Measurements from ENCODE around the gene TMSB4X.
"Not testable (repeated sequence)": the region's sequence is repeated elsewhere in the genome, so short reads cannot be mapped to it uniquely, and the experiment has no call there.

The TMSB4X gene

GRCh38 chrX:12955882-12956703, 18.8 kb upstream of the TMSB4X start:
- peak; percentile 58 for DNase-seq (ENCODE audit: low read depth)

- no peak for DNase-seq (ENCODE audit: low read depth)
These were observed 18.0 kb upstream of the TMSB4X start for GRCh38 chrX:12956704-12957534.

GRCh38 chrX:12958059-12958458, 16.9 kb upstream of the TMSB4X start:
- DNase-seq (ENCODE audit: low read depth): no peak

- no peak for DNase-seq (ENCODE audit: low read depth)
These were observed 16.4 kb upstream of the TMSB4X start for GRCh38 chrX:12958461-12958860.

- DNase-seq (ENCODE audit: low read depth): no peak
These were observed 13.7 kb upstream of the TMSB4X start for GRCh38 chrX:12961196-12961718.

DNA sequence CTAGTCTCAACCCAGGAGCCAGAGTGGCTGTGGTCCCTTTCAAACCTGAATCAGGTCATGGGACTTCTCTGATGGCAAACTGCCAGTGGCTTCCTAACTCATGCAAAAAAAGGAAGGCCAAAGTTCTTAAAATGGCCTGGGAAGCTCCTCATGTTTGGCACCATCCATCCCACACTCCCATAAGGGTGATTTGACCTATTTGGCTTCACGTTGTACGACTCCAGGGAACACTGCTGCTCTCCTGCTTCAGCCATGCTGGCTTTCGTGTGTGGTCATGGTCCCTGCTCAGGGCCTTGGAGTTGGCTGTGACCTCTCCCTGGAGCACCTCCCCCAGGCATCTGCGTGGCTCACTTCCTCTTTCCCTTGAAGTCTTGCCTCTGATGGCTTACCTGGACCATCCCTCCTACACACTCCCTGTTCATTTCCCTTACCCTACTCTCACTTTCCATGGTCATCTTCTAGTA, 12.8 kb upstream of the TMSB4X start:
- DNase-seq (ENCODE audit: low read depth): no peak

DNA sequence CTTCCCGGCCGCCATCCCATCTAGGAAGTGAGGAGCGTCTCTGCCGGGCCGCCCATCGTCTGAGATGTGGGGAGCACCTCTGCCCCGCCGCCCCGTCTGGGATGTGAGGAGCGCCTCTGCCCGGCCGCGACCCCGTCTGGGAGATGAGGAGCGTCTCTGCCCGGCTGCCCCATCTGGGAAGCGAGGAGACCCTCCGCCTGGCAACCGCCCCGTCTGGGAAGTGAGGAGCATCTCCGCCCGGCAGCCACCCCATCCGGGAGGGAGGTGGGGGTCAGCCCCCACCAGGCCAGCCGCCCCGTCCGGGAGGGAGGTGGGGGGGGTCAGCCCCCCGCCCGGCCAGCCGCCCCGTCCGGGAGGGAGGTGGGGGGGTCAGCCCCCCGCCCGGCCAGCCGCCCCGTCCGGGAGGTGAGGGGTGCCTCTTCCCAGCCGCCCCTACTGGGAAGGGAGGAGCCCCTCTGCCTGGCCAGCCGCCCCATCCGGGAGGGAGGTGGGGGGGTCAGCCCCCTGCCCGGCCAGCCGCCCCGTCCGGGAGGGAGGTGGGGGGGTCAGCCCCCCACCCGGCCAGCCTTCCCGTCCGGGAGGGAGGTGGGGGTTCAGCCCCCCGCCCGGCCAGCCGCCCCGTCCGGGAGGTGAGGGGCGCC, 11.6 kb upstream of the TMSB4X start:
- DNase-seq (ENCODE audit: low read depth): not testable (repeated sequence)

DNA sequence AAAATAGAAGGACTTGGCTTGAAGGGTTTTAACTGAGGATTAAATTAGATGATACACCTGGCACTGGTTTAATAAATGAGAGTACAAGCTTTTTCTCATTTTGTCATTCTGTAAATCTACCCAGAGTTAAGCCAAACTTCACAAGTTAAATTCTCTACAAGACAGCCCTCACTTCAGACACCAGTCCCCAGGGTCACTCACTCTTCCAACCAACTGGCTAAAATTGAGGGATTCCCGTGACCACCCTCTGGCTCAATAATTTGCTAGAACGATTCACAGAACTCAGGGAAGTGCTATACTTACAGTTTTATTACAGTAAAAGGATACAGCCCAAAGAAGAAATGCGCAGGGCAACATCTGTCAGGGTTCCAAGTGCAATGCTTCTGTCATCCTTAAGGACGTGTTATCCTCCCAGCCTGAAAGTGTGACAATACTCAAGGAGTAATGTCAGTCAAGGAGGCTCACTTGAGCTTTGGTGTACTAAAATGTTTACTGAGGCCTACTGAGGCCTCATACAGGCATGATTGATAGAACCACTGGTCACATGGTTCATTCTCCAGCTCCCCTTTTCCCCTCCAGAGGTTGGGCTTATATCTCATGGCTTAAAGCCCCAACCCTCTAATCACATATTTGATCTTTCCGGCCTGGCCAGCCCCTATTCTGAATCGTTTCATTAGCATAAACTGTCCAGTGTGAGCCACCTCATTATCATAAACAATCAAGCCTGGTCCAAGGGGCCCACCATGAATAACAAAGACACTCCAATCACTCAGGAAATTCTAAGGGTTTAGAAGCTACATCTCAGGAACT, 9.6 kb upstream of the TMSB4X start:
- no peak for DNase-seq (ENCODE audit: low read depth)

DNA sequence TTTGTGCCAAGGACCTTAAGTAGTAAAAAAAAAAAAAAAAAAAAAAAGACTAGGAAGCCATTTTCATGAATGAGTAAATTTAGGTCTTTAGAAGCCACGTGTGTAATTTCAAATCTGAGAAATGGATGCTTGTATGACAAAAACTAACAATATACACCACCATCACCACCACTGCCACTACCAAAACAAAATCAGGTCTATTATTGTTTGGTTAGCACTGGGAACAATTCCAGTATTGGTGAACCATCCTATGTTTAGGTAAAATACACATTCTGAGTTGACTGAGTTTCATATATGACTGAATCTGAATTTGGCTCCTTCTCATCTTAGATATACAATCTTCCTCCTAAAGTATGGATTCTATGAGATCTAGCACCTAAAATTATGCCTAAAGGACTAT, 8.8 kb upstream of the TMSB4X start:
- DNase-seq (ENCODE audit: low read depth): no peak

DNA sequence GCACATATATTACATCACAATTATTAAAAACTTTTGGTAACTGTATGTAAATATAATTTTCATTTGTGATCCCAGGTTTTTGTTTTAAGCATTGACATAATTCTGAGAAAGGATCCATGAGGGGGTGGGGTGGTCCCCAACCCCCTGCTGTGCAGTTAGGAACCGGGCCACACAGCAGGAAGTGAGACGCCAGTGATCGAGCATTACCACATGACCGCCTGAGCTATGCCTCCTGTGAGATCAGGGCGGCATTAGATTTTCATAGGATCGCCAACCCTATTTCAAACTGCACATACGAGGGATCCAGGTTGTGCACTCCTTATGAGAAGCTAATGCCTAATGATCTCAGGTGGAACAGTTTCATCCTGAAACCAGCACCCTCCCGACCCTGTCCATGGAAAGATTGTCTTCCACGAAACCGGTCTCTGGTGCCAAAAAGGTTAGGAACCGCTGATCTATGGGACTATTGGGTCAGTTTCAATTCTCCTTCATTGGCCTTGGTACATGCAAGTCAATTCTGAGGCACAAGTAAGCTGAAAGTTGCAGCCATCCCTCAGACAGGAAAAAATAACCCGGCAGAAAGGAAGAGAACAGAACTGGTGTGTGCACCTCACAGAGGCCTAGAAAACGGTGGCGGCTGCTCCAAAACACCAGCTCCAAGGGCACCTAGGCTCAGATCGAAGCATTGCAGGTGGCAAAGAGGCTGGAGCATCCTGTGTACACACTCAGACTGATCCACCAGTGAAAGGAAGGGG, 7.0 kb upstream of the TMSB4X start:
- no peak for DNase-seq (ENCODE audit: low read depth)

DNA sequence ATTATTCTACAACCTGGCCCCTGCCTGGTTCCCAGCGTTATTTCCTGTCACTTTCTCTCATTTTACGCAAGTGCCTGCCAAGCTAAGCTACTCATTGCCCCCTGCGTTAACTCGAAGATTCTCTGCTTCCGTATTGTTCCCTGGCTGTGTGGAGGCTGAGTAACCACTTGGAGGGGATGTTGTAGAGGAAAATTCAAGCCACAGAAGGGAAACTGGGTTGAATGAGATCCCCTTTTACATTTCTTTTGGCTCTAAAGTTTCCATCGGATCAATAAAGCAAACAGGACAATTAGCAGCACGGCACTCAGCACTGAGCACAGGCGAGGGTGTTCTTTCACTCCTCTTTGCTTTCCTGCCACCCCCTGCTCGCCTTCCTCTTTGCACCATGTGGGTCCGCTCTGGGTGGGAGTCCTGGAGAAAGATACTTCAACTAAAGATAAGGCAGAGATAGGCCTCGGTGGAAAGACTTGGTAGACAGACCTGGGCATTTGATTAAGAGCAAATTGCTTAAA, 4.2 kb upstream of the TMSB4X start:
- DNase-seq (ENCODE audit: low read depth): no peak

GRCh38 chrX:12971282-12972003, 3.5 kb upstream of the TMSB4X start:
- no peak for DNase-seq (ENCODE audit: low read depth)

DNA sequence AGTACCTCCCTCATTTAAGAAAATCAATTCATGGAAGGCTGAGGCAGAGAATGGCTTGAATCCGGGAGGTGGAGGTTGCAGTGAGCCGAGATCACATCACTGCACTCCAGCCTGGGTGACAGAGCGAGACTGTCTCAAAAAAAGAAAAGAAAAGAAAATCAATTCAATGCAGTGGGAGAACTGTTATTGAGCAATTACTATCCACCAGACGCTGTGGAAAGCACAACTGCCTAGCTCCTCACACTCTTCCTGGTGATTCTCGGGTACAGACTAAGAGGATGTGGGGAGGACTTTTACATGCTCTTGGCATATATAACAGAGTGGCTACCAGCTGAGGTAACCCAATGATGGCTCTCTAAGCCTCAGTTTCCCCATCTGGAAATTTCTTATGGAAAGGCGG, 2.7 kb upstream of the TMSB4X start:
- DNase-seq (ENCODE audit: low read depth): no peak

GRCh38 chrX:12972878-12973560, 1.9 kb upstream of the TMSB4X start:
- no peak for DNase-seq (ENCODE audit: low read depth)

GRCh38 chrX:12973561-12974304, 1.2 kb upstream of the TMSB4X start:
- no peak for DNase-seq (ENCODE audit: low read depth)

DNA sequence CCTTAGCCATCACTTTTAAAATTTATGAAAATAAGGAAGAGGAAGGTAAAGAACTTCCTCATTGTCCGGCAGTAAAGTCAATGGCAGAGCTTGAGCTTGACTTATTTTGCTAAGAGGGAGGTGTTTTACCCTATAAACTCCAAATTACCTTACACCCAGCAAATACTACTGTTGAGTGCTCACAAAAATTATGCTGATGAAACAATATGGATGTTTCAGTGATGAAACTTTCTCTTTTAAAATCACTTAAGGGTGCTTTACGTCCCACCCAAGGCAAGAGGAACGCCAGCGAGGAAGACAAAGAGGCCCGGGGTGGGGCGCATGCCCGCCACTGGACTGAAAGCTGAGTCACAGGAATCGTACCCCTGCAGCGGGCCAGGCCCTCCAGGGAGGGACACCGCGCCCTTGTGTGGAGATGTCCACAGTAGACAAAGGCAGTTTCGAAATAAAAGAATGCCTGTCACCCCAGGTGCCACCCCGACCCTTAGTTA, 560 bp upstream of the TMSB4X start:
- no peak for DNase-seq (ENCODE audit: low read depth)

GRCh38 chrX:12975670-12975965, 708 bp downstream of the TMSB4X start:
- no peak for DNase-seq (ENCODE audit: low read depth)

DNA sequence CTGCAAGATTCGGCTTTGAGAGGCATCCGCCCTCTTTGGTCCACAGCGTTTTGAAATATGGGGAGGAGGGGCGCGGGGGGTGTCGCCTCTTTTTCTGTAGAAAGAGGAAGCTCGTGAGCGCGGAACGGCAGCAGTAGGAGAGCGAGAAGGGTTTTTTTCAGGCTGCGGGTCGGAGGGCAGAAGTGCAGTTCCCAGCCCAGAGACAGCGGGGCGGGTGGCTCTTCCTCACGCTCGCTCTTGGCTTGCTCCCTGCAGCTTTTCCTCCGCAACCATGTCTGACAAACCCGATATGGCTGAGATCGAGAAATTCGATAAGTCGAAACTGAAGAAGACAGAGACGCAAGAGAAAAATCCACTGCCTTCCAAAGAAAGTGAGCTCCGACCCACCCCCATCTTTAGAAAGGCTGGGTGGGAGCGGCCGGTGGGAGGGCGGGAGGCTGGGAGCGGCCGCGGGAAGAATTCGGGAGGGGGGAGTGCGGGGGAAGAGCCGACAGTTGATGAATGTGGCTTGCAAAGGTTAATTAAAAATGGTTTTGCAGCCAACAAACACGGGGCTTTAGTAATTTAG, 1.2 kb downstream of the TMSB4X start:
- DNase-seq (ENCODE audit: low read depth): no peak

All from activated T-helper 9 cell treated with anti-CD3 and anti-CD28 coated beads, Interleukin-2, amount 50 U/mL, for 16 hours (primary cell).